ENCODE measurements around the gene PSMD2. TPM values are rescaled to one million over a fixed set of nuclear protein-coding genes. Genes with fewer than 3 reads are reported as not detected.
A peak's percentile ranks its signal among the peaks of the same experiment; 100 is the strongest.

Gene PSMD2
- total RNA-seq, 4 donors from 2014 or later, result 252 to 356 (median 274) TPM

- 1% methylated on average over 12 of the region's 77 CpGs for WGBS
- H3K27ac ChIP-seq (replicated peaks in 1 of 4), result peak overlapping the region; percentile 98 to 99 (median 99)
- no peak for TF ChIP-seq EP300 (IDR thresholded peaks at IDR 0.05)
- TF ChIP-seq POLR2AphosphoS5 (IDR thresholded peaks at IDR 0.05), result peak; percentile 97 to 99
- TF ChIP-seq, protein P1, sequence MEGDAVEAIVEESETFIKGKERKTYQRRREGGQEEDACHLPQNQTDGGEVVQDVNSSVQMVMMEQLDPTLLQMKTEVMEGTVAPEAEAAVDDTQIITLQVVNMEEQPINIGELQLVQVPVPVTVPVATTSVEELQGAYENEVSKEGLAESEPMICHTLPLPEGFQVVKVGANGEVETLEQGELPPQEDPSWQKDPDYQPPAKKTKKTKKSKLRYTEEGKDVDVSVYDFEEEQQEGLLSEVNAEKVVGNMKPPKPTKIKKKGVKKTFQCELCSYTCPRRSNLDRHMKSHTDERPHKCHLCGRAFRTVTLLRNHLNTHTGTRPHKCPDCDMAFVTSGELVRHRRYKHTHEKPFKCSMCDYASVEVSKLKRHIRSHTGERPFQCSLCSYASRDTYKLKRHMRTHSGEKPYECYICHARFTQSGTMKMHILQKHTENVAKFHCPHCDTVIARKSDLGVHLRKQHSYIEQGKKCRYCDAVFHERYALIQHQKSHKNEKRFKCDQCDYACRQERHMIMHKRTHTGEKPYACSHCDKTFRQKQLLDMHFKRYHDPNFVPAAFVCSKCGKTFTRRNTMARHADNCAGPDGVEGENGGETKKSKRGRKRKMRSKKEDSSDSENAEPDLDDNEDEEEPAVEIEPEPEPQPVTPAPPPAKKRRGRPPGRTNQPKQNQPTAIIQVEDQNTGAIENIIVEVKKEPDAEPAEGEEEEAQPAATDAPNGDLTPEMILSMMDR (IDR thresholded peaks at IDR 0.05), result no peak
- peak; percentile 81 for TF ChIP-seq POLR2A (IDR thresholded peaks at IDR 0.05; ENCODE audit: low read depth)
- intact Hi-C loops (cut with DNase I), result no loop called here
- H3K4me1 ChIP-seq, result peaks cover 43 to 69% (median 61%) of the 10 kb centered on the region in 4 donors
- peak overlapping the region; percentile 84 to 97 (median 90) for H3K4me3 ChIP-seq
- no peaks in the 10 kb centered on the region for H3K27me3 ChIP-seq
- peak; percentile 95 for DNase-seq (ENCODE audit: extremely low spot score)
- H3K36me3 ChIP-seq, result peaks cover 30 to 49% (median 44%) of the 10 kb centered on the region in 4 donors
- H3K9me3 ChIP-seq, result no peaks in the 10 kb centered on the region
These were observed 36.9 kb downstream of the PSMD2 start for GRCh38 chr3:184335661-184336546.

DNA sequence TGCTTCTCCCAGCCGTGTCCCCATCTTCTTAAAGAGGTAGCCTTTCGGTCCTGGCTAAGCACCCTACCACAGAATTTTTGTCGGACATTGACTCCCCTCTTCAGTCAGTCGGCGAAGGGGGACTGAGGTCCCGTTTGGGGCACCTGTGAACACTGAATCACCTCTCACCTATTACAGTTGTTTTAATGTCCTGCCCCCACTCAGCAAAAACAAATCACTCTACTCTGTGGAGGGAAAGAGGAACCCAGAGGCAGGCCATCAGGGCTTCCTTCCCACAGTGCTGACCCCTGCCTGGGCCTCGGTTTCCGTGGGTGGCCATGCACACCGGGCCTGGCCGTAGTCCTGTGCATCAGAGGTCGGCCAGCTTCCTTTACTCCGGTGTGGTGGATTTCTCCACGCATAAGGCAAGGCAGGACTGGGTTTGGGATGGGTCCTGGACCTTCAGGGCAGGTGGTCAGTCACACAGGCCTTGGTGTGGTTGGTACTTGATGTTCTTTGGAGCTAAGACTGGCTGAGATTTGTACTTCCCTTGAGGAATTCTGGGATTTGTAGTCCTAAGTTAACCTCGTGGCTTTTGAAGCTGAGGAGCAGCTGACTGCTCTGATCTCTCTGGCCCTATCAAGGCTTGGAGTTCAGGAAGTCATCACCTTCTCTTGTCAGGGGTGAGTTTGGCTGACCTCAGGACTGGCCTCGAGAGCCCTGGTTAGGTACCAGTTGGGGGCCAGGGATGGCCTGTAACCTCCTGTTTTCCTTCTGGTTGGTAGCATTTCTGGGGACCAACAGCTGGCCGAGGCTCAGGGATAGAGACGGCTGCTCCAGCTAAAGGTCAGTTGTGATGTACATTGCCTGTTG, 37.7 kb downstream of the PSMD2 start:
- no peak for DNase-seq (ENCODE audit: extremely low spot score)
- Histone ChIP-seq H3K27me3 (no peaks in the 10 kb centered on the region), H3K36me3 (peaks cover 25 to 49% (median 43%) of the 10 kb centered on the region in 4 donors), H3K4me3 (peak overlapping the region; percentile 84 to 97 (median 90)), H3K27ac (replicated peaks in 1 of 4) (peak overlapping the region; percentile 98 to 99 (median 99)), H3K4me1 (peaks cover 42 to 70% (median 57%) of the 10 kb centered on the region in 4 donors), H3K9me3 (no peaks in the 10 kb centered on the region)
- intact Hi-C loops (cut with DNase I), result no loop called here
- TF ChIP-seq EP300 (IDR thresholded peaks at IDR 0.05) (no peak), POLR2AphosphoS5 (IDR thresholded peaks at IDR 0.05) (peak; percentile 73 to 82)
- 13% methylated on average over 11 of the region's 17 CpGs for WGBS

DNA sequence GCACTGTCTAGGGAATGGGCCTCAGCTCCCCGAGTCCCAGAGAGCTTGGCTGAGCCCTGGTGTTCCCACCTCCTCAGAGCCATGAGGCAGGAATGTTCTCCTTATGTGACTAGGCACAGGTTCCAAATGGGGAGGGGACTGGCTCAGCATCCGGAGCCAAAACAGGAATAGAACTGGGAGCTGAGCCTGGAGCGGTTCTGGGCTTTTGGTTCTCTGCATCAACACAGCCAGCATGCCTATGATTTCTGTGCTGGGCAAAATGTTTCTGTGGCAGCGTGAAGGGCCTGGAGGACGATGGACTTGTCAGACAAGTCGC, 38.3 kb downstream of the PSMD2 start, which contains the start of gene FAM131A:
TSS of gene FAM131A (plus strand) at position 202 of the 316 bp plus-strand sequence. CDS start at position 233, 31 bp downstream.
- H3K27me3 ChIP-seq, result no peaks in the 10 kb centered on the region
- H3K9me3 ChIP-seq, result no peaks in the 10 kb centered on the region
- peaks cover 38 to 64% (median 53%) of the 10 kb centered on the region in 4 donors for H3K4me1 ChIP-seq
- peak; percentile 94 for DNase-seq (ENCODE audit: extremely low spot score)
- 19% methylated on average over 6 of the region's 6 CpGs for WGBS
- TF ChIP-seq EP300 (IDR thresholded peaks at IDR 0.05), result no peak
- TF ChIP-seq, protein P1 (IDR thresholded peaks at IDR 0.05), result peak in 1 of 3 experiments; percentile 7
- TF ChIP-seq POLR2A (IDR thresholded peaks at IDR 0.05; ENCODE audit: low read depth), result no peak
- peak; percentile 75 to 78 for TF ChIP-seq POLR2AphosphoS5 (IDR thresholded peaks at IDR 0.05)
- H3K4me3 ChIP-seq, result peak within 1 kb of the TSS; percentile 84 to 97 (median 90)
- H3K36me3 ChIP-seq, result peaks cover 26 to 49% (median 43%) of the 10 kb centered on the region in 4 donors
- intact Hi-C loops (cut with DNase I), result no loop called here
- peak within 1 kb of the TSS; percentile 98 to 99 (median 99) for H3K27ac ChIP-seq (replicated peaks in 1 of 4)

DNA sequence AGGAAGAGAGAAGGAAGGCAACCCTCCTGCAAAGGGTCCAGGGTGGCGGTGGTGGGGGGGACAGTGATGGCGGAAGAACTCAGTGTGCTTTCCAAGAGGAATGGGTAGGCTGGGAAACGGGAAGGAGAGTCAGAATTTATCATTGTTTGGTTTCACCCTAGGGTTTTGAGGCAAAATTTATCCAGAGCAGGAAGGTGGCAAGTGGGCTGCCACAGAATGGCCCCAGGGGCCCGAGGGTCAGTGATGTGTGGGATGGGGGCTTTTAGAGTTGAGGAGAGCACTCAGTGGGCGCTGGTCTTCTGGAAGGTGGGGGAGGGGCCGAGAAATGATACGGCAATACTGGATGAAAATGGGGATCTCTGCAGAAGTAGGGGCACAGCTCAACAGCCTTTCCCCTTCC, 38.9 kb downstream of the PSMD2 start:
- Histone ChIP-seq H3K27me3 (no peaks in the 10 kb centered on the region), H3K27ac (replicated peaks in 1 of 4) (peak overlapping the region; percentile 98 to 99 (median 99)), H3K4me1 (peaks cover 38 to 64% (median 49%) of the 10 kb centered on the region in 4 donors), H3K36me3 (peaks cover 28 to 49% (median 43%) of the 10 kb centered on the region in 4 donors), H3K4me3 (peak overlapping the region; percentile 84 to 97 (median 90)), H3K9me3 (no peaks in the 10 kb centered on the region)
- TF ChIP-seq EP300 (IDR thresholded peaks at IDR 0.05) (no peak), POLR2A (IDR thresholded peaks at IDR 0.05; ENCODE audit: low read depth) (no peak), POLR2AphosphoS5 (IDR thresholded peaks at IDR 0.05) (no peak)
- TF ChIP-seq, protein P1 (IDR thresholded peaks at IDR 0.05), result no peak
- intact Hi-C loops (cut with DNase I), result no loop called here
- no peak for DNase-seq (ENCODE audit: extremely low spot score)
- 44% methylated on average over 7 of the region's 7 CpGs for WGBS

Data from esophagus muscularis mucosa (tissue), 4 donors.